Brain microvascular endothelial cell (primary cell): ENCODE results near the gene TMEM91.

Experiments
- DNase-seq: peaks from one replicate; pipeline ENCODE4 v3.0.0-alpha.2; 2020
- H3K27ac ChIP-seq: fragments of 250-450 bp; sonication (Bioruptor Pico); 2 replicates; pipeline ENCODE4 v1.5.1; 2020; ENCODE audit warnings: mild to moderate bottlenecking, moderate library complexity
- H3K27me3 ChIP-seq: fragments of 250-450 bp; sonication (Bioruptor Pico); replicated peaks from 2 replicates; pipeline ENCODE4 v1.5.1; 2020; ENCODE audit warnings: mild to moderate bottlenecking
- H3K36me3 ChIP-seq: fragments of 250-450 bp; sonication (Bioruptor Pico); replicated peaks from 2 replicates; pipeline ENCODE4 v1.5.1; 2020; ENCODE audit warnings: mild to moderate bottlenecking
- H3K4me3 ChIP-seq: 2 replicates; pipeline ENCODE4 v1.5.1; 2011; ENCODE audit warnings: low read depth, mild to moderate bottlenecking, control low read depth, low read length, moderate library complexity
- CTCF ChIP-seq: IDR thresholded peaks from 2 replicates; pipeline ENCODE4 v1.5.1; 2011; ENCODE audit warnings: low read depth, mild to moderate bottlenecking, moderate library complexity, low read length, control low read depth, inconsistent platforms; ENCODE audit errors: missing control alignments
- in situ Hi-C: cut with HindIII; loops from 2 replicates; pipeline ENCODE4 v1.10.0; 2017; ENCODE audit warnings: low sequenced_read_pairs, low pct_ligation_motif_present

Gene TMEM91

GRCh38 chr19:41351339-41352245 lies 24.7 kb upstream of the TMEM91 start:
- Histone ChIP-seq H3K36me3 (peaks cover 22% of the 10 kb centered on the region), H3K27me3 (no peaks in the 10 kb centered on the region), H3K27ac (peak overlapping the region; percentile 68), H3K4me3 (peak overlapping the region; percentile 89)
- no peak for TF ChIP-seq CTCF
- in situ Hi-C loops = no loop called here
- DNase-seq = peak; percentile 28

GRCh38 chr19:41352279-41352608 lies 24.1 kb upstream of the TMEM91 start:
- no peaks in the 10 kb centered on the region for H3K27me3 ChIP-seq
- no peak for TF ChIP-seq CTCF
- H3K4me3 ChIP-seq = peak overlapping the region; percentile 89
- in situ Hi-C loops = no loop called here
- DNase-seq = no peak
- H3K36me3 ChIP-seq = peaks cover 16% of the 10 kb centered on the region
- peak overlapping the region; percentile 68 for H3K27ac ChIP-seq

DNA sequence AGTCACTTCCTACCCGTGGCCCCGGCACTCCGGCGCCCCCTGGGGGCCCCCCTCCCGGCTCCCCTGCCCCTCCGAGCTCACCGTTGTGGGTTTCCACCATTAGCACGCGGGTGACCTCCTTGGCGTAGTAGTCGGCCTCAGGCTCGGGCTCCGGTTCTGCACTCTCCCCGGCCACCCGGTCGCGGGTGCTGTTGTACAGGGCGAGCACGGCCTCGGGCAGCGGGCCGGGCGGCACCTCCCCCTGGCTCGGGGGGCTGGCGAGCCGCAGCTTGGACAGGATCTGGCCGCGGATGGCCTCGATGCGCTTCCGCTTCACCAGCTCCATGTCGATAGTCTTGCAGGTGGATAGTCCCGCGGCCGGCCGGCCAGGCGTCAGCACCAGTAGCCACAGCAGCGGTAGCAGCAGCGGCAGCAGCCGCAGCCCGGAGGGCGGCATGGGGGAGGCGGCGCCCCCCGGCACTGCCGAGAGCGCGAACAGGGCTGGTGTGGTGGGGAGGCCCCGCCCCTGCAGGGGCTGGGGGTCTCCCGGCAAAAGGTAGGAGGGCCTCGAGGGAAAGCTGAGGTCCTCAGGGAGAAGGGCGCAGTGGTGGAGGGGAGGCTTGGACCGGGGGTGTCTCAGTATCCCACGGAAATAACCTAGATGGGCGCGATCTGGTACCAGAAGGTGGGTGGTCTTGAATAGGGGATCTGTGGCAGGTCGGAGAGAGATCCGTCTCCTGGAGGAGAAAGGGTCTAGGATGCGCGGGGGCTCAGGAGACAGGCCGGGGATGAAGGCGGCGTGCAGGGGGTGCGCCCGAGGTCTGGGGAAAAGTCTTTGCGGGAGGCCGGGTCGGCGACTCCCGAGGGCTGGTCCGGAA lies 23.5 kb upstream of the TMEM91 start:
- in situ Hi-C loops = no loop called here

DNA sequence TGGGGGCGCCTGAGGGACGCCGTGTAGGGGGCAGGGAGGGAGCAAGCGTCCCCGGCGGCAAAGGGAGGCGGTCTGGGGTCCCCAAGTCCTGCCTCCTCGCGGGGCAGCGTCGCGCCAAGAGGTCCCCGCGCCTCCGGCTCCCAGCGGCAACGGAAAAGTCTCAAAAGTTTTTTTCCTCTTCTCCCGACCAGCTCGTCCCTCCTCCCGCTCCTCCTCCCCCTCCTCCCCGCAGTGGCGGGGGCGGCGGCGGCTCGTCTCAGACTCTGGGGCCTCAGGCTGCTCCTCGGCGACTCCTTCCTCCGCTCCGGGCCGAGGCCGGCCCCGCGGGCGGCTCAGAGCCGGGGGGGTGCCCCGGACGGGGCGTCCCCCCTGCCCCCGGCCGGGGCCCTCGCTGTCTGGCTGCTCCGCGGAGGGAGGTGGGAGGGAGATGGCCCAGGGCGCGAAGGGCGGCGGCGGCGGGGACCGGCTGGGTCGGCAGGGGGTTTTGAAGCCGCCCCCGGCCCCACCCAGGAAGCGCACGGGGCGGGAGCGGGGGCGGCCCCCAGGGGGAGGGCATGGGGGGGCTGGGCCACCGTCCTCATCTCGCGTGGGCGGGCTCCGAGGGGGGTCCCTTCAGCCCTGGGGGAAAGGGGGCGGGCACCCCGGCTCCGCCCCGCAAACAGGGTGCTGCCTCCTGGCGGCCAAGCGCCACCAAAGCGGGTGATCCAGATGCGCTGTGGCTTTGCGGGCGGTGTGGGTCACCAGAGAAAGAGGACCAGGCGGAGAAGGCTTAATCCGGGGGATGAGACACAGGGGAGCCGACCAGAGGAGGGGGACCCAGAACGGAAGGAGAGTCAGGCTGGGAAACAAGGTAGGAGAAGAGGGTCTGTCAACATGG lies 22.6 kb upstream of the TMEM91 start, which contains the start of gene TGFB1:
Gene TGFB1, minus strand, starts transcription at position 457 of the 877 bp plus-strand sequence. CDS start 878 bp downstream, outside the sequence.
- Histone ChIP-seq H3K27me3 (no peaks in the 10 kb centered on the region), H3K36me3 (peaks cover 6% of the 10 kb centered on the region), H3K27ac (peak within 1 kb of the TSS; percentile 68), H3K4me3 (peak within 1 kb of the TSS; percentile 89)
- TF ChIP-seq CTCF = peak; percentile 90
- in situ Hi-C loops = no loop called here
- DNase-seq = peak; percentile 78

More for the DNA sequence above, 23.5 kb upstream of the TMEM91 start:
- Histone ChIP-seq H3K27ac (peak overlapping the region; percentile 68), H3K27me3 (no peaks in the 10 kb centered on the region), H3K36me3 (peaks cover 11% of the 10 kb centered on the region), H3K4me3 (peak overlapping the region; percentile 89)
- DNase-seq = peak; percentile 17
- TF ChIP-seq CTCF = peak; percentile 77

GRCh38 chr19:41354343-41354953 lies 21.9 kb upstream of the TMEM91 start:
- no peak for DNase-seq
- H3K27me3 ChIP-seq = no peaks in the 10 kb centered on the region
- in situ Hi-C loops = no loop called here
- TF ChIP-seq CTCF = no peak
- no peaks in the 10 kb centered on the region for H3K36me3 ChIP-seq
- H3K27ac ChIP-seq = no peak overlapping the region
- H3K4me3 ChIP-seq = peak overlapping the region; percentile 89
